Measurements from ENCODE around the gene KRT37. TPM values are rescaled to one million over a fixed set of nuclear protein-coding genes. Genes with fewer than 3 reads are reported as not detected.
"Not testable (repeated sequence)": the region's sequence is repeated elsewhere in the genome, so short reads cannot be mapped to it uniquely, and the experiment has no call there.

KRT37 gene
- total RNA-seq, 2 experiments from 2014 or later: not detected

DNA sequence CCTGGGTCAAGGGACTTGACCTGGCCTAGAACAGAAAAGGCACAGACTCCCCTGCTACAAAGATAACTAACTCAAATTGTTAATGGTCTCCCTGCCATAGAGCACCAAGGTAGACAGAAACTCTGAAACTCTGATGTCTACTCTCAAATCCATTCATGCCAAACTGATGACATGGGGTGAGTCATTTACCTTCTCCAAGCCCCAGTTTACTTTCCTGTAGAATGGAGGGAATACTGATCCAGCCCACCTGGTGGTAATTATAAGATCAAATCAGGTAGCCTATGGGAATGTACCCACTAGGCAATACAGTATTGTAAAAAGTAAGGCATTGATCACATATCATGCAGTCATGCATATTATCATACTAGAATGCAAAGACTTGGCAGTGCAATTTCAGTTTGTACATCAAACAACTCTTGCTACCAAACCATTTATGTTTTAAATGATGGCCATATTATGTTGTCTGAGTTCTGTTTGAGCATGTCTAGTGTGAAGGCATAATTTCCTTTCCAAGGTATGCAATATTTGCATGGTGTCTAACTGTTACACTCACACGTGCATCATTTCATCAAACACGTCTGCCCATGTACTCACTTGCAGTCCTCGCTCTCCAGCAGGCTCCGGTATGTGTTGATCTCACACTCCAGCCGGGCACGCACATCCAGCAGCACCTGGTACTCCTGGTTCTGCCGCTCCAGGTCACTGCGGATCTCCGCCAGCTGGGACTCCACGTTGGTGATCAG, 30.0 kb downstream of the KRT37 start:
- POLR2A ChIA-PET: no interaction called here
- no peak overlapping the region for H3K4me3 Mint-ChIP-seq

DNA sequence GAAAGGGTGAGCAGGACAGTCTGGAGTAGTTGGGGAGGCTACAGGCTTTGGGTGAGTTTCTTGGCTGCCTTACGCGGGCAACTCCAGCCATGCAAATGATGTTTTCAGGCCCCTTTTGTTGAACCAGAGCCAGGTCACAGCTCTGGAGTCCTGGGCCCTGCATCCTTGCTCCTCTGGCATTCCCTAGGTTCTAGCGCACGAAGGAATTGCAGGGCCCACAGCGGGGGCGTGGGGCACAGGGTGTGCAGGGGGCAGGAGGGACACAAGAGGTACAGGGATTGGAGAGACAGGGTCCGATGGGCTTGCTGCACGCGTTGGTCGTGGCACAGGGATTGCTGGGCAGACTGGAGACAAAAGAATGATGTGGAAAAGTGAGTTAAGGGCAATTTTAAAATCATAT, 30.6 kb downstream of the KRT37 start:
- ChIA-PET CTCF (no interaction called here), POLR2A (no interaction called here)
- Mint-ChIP-seq H3K4me3 (no peak overlapping the region), H3K9me3 (peaks cover 2% of the 10 kb centered on the region), H3K36me3 (ENCODE audit: low read depth) (no peaks in the 10 kb centered on the region), H3K27me3 (peaks cover 2% of the 10 kb centered on the region), H3K27ac (no peak overlapping the region), H3K4me1 (no peaks in the 10 kb centered on the region)
- DNase-seq: no peak

More for the DNA sequence above, 30.0 kb downstream of the KRT37 start:
- no peak for DNase-seq
- Mint-ChIP-seq H3K4me1 (no peaks in the 10 kb centered on the region), H3K27ac (no peak overlapping the region), H3K36me3 (ENCODE audit: low read depth) (no peaks in the 10 kb centered on the region), H3K9me3 (peaks cover 2% of the 10 kb centered on the region), H3K27me3 (peaks cover 2% of the 10 kb centered on the region)
- CTCF ChIA-PET: no interaction called here

DNA sequence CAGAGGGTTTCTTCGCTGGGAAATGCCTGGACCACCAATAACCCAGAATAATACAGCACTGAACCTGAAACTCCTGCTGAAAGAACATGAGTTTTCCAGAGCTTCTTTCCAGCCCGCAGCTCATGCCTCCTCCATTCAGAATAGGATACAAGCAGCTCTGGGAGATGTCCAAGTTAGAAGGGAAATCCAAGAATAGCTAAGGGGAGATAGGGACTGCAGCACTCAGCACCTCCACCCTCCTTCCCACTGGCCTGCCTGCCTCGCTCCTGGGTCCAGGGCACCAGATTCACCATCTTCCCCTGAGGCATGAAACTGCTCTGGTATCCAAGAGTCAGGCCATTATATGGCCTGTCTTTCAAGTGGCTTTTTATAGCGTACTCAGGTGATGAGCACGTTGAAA, 31.1 kb downstream of the KRT37 start:
- Mint-ChIP-seq H3K9me3 (peaks cover 6% of the 10 kb centered on the region), H3K27me3 (peaks cover 2% of the 10 kb centered on the region), H3K27ac (no peak overlapping the region), H3K4me1 (no peaks in the 10 kb centered on the region), H3K4me3 (no peak overlapping the region), H3K36me3 (ENCODE audit: low read depth) (no peaks in the 10 kb centered on the region)
- ChIA-PET CTCF (no interaction called here), POLR2A (no interaction called here)
- DNase-seq: no peak

DNA sequence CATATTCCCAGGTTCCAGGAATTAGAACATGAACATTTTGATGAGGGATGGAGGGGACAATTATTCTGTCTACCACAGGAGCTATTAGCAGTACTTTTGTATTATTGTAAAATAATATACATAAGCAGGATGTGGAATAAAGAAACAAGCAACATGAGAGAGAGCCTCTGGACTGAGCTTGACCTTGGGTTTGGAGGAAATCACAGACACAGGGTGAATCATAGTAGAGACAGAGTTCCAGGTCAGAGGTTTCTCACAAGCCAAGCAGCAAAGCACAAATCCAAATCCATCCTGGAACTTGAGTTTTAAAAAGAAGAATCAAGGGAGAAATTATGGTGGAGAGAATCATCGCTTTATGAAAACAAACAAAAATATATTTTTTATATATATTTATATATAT, 32.1 kb downstream of the KRT37 start:
- Mint-ChIP-seq H3K4me1 (no peaks in the 10 kb centered on the region), H3K4me3 (no peak overlapping the region), H3K27ac (no peak overlapping the region), H3K9me3 (peaks cover 12% of the 10 kb centered on the region), H3K27me3 (peaks cover 2% of the 10 kb centered on the region), H3K36me3 (ENCODE audit: low read depth) (no peaks in the 10 kb centered on the region)
- ChIA-PET CTCF (interaction anchor here (1.6 kb wide), 1 partner anchor 11 kb away, joined by 4 read pairs; the partner anchor contains the start of gene KRT34), POLR2A (no interaction called here)
- no peak for DNase-seq

DNA sequence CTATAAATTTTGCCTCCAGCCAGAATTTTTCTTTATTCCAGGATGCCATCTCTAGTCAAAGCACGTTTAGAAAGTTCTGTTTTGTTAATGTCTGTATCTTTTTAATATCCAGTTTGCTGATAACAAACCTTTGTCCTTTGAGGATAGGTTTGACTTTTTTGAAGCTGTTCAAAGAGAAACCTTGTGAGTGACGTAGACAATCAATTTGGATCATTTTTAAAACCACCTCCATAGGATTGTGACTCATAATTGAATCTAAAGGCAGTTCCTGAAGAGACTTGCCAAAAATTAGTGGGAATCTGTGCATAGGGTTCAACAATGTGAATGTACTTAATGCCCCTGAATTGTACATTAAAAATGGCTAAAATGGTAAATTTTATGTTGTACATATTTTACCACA, 32.9 kb downstream of the KRT37 start:
- Mint-ChIP-seq H3K4me3 (no peak overlapping the region), H3K9me3 (peaks cover 17% of the 10 kb centered on the region), H3K27me3 (peaks cover 4% of the 10 kb centered on the region), H3K4me1 (no peaks in the 10 kb centered on the region), H3K36me3 (ENCODE audit: low read depth) (peaks cover 2% of the 10 kb centered on the region), H3K27ac (no peak overlapping the region)
- CTCF ChIA-PET: interaction anchor here (1.0 to 1.6 kb wide), 2 partner anchors 10 to 13 kb away, joined by 3 to 4 read pairs; partner anchors contain the start of gene KRT34
- POLR2A ChIA-PET: no interaction called here
- no peak for DNase-seq

DNA sequence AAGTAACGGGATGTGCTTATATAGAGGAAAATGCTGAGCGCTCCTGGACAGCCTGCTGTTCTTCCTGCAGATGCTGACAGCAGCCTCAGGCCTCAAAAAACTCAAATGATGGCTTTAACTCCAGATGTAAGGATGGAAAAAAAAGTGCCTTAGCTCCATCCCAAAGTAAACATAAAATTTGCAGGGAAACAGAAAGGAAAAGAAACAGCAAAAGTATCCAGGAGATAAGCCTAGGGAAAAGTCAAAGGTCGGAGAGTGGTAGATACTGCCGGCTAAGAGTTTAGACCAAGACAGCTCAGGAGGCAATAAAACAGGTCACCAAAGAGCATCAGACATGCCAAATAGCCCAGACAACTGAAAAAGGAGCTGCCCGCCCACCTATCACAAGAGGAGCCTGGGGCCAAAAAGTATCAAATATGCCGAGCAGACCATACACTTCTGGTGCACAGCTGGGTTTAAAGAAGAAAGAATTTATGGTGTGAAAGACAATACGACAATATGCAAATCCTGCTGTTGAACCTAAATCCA, 33.9 kb downstream of the KRT37 start:
- Mint-ChIP-seq H3K36me3 (ENCODE audit: low read depth) (peaks cover 3% of the 10 kb centered on the region), H3K4me3 (no peak overlapping the region), H3K27ac (no peak overlapping the region), H3K4me1 (no peaks in the 10 kb centered on the region), H3K27me3 (peaks cover 5% of the 10 kb centered on the region), H3K9me3 (peaks cover 20% of the 10 kb centered on the region)
- POLR2A ChIA-PET: no interaction called here
- CTCF ChIA-PET: interaction anchor here (0.6 to 1.6 kb wide), 5 partner anchors 9 to 213 kb away, joined by 3 to 4 read pairs (median 4); partner anchors contain the start of gene KRT34
- no peak for DNase-seq

DNA sequence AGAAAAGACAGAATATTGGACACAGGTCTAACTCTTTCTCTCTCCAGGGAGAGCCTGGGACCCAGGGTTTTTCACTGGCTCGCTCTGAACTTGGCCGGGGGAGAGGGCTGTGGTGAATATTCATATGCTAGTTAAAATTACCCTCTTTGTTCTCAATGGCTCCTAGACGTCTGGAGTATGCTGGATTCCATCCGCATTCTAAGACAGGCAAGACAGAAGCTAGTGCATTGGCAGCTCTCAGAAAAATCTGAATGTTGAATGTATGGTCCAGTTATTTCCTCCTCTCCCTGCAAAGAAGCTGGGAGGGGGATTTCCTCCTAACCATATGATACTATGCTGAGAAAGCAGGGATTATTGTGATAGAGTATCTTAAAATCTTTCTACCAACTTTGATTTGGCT, 36.7 kb downstream of the KRT37 start:
- ChIA-PET CTCF (no interaction called here), POLR2A (no interaction called here)

DNA sequence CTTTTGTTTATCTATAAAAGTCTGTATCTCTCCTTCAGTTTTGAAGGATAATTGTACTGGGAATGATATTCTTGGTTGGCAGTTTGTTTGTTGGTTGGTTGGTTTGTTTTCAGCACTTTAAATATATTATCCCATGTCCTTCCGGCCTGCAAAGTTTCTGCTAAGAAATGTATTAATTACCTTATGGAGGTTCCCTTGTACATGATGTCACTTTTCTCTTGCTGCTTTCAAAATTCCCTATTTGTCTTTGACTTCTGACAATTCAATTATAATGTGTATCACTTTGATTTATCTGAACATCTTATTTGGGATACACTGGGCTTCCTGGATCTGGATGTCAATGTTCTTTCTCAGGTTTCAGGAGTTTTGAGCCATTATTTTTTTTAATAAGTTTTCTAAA, 38.2 kb downstream of the KRT37 start:
- peaks cover 6% of the 10 kb centered on the region for H3K27me3 Mint-ChIP-seq
- no peak overlapping the region for H3K4me3 Mint-ChIP-seq
- POLR2A ChIA-PET: no interaction called here
- H3K36me3 Mint-ChIP-seq (ENCODE audit: low read depth): peaks cover 3% of the 10 kb centered on the region
- peaks cover 20% of the 10 kb centered on the region for H3K9me3 Mint-ChIP-seq
- no peak overlapping the region for H3K27ac Mint-ChIP-seq
- CTCF ChIA-PET: no interaction called here
- H3K4me1 Mint-ChIP-seq: no peaks in the 10 kb centered on the region
- DNase-seq: no peak

More for the DNA sequence above, 36.7 kb downstream of the KRT37 start:
- Mint-ChIP-seq H3K36me3 (ENCODE audit: low read depth) (peaks cover 3% of the 10 kb centered on the region), H3K27me3 (peaks cover 9% of the 10 kb centered on the region), H3K27ac (no peak overlapping the region), H3K9me3 (peaks cover 20% of the 10 kb centered on the region), H3K4me3 (no peak overlapping the region), H3K4me1 (no peaks in the 10 kb centered on the region)
- DNase-seq: no peak

DNA sequence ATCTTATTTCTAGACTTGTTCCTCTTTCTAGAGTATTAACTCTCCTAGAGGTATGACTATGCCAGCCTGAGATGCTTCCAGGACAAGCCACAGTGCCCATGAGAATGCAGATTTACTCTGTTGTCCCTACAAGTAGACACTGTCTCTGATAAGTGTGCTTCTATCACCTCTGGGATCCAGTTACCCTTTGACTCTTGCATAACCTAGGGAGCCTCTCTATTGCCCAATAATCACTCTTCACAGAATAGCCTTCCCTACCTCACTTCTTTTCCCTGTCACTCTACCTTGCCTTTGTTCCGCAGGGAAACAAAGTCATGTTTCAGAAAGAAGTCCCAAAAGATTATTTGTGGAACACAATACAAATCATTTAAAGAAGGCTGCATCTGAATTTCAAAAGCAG, 40.7 kb downstream of the KRT37 start:
- DNase-seq: no peak
- Mint-ChIP-seq H3K27ac (no peak overlapping the region), H3K36me3 (ENCODE audit: low read depth) (peaks cover 3% of the 10 kb centered on the region), H3K9me3 (peaks cover 19% of the 10 kb centered on the region), H3K4me1 (no peaks in the 10 kb centered on the region), H3K4me3 (no peak overlapping the region), H3K27me3 (peaks cover 6% of the 10 kb centered on the region)
- ChIA-PET CTCF (no interaction called here), POLR2A (no interaction called here)

DNA sequence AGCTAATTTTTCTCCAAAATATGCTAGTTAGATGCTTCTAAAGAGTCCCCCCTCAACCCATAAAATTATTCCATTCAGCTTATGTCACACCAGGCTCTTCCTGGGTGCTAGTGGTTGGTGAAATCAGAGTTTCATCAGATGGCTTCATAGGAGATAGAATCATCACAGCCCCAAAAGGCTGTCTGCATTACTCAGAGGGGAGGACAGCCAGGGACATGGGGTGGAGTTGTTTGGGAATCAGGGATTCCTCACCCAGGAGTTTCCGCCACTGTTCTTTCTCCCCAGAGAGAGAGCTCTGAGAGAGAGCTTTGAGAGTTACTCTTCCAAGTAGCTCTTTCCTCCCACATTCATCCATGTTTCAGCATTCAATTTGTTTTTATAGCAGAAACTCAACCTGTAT, 42.0 kb downstream of the KRT37 start:
- peaks cover 6% of the 10 kb centered on the region for H3K27me3 Mint-ChIP-seq
- H3K9me3 Mint-ChIP-seq: peaks cover 13% of the 10 kb centered on the region
- no peak overlapping the region for H3K27ac Mint-ChIP-seq
- H3K4me3 Mint-ChIP-seq: no peak overlapping the region
- H3K4me1 Mint-ChIP-seq: peaks cover 7% of the 10 kb centered on the region
- no peak for DNase-seq
- ChIA-PET POLR2A (no interaction called here), CTCF (interaction anchor here (1.3 to 1.4 kb wide), 2 partner anchors 9 to 28 kb away, joined by 4 read pairs; no protein-coding TSS in a partner anchor)
- H3K36me3 Mint-ChIP-seq (ENCODE audit: low read depth): peaks cover 3% of the 10 kb centered on the region

DNA sequence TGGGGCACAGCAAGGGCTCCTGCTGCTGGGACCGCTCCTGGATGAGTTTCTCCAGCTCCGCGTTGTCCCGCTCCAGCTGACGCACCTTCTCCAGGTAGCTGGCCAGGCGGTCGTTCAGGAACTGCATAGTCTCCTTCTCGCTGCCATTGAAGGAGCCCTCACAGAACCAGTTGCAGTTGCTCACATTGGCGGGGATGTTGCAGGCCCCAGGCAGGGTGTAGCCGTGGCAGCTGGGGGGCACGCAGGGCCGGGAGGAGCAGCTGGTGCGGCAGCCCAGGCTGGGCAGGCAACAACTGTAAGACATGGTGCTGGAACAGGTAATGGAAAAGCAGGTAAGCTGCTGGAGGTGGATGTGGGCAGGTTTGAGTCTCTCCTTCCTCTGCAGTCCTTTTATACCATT, 42.4 kb downstream of the KRT37 start, which contains the start of gene KRT34:
Gene KRT34, minus strand, starts transcription at position 364 of the 400 bp plus-strand sequence. Its CDS starts 60 bp downstream, at position 304.
- DNase-seq; H3K9me3 Mint-ChIP-seq; H3K27me3 Mint-ChIP-seq; POLR2A ChIA-PET; H3K36me3 Mint-ChIP-seq (ENCODE audit: low read depth); H3K4me1 Mint-ChIP-seq; H3K4me3 Mint-ChIP-seq; H3K27ac Mint-ChIP-seq: not testable (repeated sequence)
- CTCF ChIA-PET: interaction anchor here (1.3 to 1.4 kb wide), 3 partner anchors 9 to 27 kb away, joined by 4 read pairs; no protein-coding TSS in a partner anchor

DNA sequence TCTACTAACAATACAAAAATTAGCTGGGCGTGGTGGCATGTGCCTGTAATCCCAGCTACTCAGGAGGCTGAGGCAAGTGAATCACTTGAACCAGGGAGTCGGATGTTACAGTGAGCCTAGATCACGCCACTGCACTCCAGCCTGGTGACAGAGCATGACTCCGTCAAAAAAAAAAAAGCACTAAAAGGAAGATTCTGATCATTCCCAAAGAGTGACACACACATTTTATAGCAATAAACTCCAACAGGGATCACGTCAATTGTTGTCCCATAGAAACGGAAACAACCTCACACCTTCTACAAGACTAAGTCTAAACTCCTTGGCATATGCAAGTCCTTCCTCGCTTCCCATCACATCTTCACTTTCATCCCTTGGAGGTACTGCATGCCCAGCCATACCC, 44.3 kb downstream of the KRT37 start:
- DNase-seq; H3K4me1 Mint-ChIP-seq; H3K27me3 Mint-ChIP-seq; H3K27ac Mint-ChIP-seq; H3K4me3 Mint-ChIP-seq; H3K36me3 Mint-ChIP-seq (ENCODE audit: low read depth); H3K9me3 Mint-ChIP-seq; POLR2A ChIA-PET; CTCF ChIA-PET: not testable (repeated sequence)

DNA sequence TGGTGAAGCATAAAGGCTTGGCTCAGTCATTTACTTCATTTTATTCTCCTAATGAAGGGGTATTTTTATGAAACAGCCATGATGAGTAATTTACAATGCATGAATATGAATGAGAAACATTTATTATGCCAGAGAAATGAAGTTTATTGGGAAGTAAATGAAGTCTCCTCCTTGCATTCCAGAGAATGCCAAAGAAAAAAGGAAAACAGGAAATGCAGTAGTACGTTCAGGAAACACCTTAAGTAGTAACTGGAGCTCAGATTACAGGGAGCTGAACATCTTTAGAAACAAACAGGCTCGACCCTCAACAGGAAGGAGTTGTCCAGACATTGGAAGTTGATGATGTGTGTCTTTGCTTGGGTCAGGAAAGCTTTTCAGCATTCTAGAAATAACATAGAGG, 46.8 kb downstream of the KRT37 start:
- no peak overlapping the region for H3K4me3 Mint-ChIP-seq
- H3K4me1 Mint-ChIP-seq: peaks cover 7% of the 10 kb centered on the region
- ChIA-PET CTCF (no interaction called here), POLR2A (no interaction called here)
- no peak for DNase-seq
- H3K9me3 Mint-ChIP-seq: peaks cover 10% of the 10 kb centered on the region
- no peak overlapping the region for H3K27ac Mint-ChIP-seq
- H3K27me3 Mint-ChIP-seq: peaks cover 4% of the 10 kb centered on the region
- H3K36me3 Mint-ChIP-seq (ENCODE audit: low read depth): no peaks in the 10 kb centered on the region

All from activated CD4-positive, alpha-beta T cell treated with anti-CD3 and anti-CD28 coated beads, Interleukin-2, amount 10 ng/mL, durations not matched to agents 7 days and 5 days (primary cell).